Peyer's patch (tissue), 4 donors: ENCODE measurements around the gene PLIN5.

ENCODE experiments used
- POLR2A ChIP-seq, 2 donors: fragments of 450-650 bp; IDR thresholded peaks; one replicate each; pipeline ENCODE4 v1.5.1; 2017; ENCODE audit warnings: antibody characterized with exemption in 2 of 2, mild to moderate bottlenecking in 2 of 2, moderate library complexity in 2 of 2
- TF ChIP-seq, protein P1 (sequence below), 6 experiments: fragments of 450-650 bp in 4 of 6; fragments of 200-600 bp in 2 of 6; sonication (generic) in 1 of 6; IDR thresholded peaks; one replicate each; pipeline ENCODE4 v1.5.1; 2017 to 2019; ENCODE audit warnings: antibody characterized with exemption in 6 of 6, mild to moderate bottlenecking in 3 of 6, moderate library complexity in 1 of 6

DNA sequence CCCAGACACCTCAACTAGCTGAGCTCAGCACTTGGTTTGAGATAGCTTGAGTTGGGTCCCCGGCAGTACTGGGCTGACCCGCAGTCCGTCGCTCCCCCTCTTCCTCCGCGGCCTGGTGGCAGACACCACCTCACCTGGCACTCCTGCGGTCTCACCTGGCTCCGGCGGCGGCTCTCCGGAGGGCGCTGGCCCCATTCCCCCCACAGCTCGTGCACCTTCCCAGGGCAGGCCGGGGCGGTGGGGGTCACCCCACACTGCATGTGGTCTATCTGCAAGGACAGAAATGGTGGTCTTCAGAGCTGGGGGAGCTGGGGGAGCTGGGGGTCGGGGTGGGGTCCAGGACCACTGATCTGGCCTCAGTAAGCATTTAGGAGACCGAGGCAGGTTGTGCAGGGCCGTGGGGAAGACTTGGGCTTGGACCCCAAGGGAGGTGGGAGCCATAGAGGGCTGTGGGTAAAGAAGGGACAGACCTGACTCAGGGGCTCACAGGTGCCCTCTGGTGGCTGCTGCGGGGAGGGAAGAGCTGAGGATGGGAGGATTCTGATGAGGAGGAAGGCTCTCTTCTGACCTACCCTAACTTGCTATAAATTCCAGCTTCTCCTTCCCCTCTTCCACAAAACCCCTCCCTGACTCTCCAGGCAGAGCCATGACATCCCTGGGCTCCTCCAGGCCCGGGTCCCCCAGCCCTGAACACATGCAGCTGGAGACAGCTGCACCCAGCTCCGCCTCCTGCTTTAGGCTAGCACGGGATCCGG is 10.0 kb downstream of the PLIN5 start:
- TF ChIP-seq, protein P1, sequence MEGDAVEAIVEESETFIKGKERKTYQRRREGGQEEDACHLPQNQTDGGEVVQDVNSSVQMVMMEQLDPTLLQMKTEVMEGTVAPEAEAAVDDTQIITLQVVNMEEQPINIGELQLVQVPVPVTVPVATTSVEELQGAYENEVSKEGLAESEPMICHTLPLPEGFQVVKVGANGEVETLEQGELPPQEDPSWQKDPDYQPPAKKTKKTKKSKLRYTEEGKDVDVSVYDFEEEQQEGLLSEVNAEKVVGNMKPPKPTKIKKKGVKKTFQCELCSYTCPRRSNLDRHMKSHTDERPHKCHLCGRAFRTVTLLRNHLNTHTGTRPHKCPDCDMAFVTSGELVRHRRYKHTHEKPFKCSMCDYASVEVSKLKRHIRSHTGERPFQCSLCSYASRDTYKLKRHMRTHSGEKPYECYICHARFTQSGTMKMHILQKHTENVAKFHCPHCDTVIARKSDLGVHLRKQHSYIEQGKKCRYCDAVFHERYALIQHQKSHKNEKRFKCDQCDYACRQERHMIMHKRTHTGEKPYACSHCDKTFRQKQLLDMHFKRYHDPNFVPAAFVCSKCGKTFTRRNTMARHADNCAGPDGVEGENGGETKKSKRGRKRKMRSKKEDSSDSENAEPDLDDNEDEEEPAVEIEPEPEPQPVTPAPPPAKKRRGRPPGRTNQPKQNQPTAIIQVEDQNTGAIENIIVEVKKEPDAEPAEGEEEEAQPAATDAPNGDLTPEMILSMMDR (IDR thresholded peaks at IDR 0.05): peak; percentile 28 to 69 (median 48)
- TF ChIP-seq POLR2A (IDR thresholded peaks at IDR 0.05): no peak
